Astrocyte (in vitro differentiated cells and primary cell): ENCODE results near the gene LHPP.

ENCODE experiments used
- EZH2 ChIP-seq: IDR thresholded peaks from 2 replicates; pipeline ENCODE4 v1.6.1; 2012; ENCODE audit warnings: mild to moderate bottlenecking, low read length, inconsistent platforms; ENCODE audit not compliant: insufficient read depth
- TF ChIP-seq, protein P1 (sequence below): IDR thresholded peaks from 2 replicates; pipeline ENCODE4 v1.5.1; 2011; ENCODE audit warnings: low read depth, mild to moderate bottlenecking, inconsistent platforms, low read length, moderate library complexity; ENCODE audit not compliant: insufficient read depth

DNA sequence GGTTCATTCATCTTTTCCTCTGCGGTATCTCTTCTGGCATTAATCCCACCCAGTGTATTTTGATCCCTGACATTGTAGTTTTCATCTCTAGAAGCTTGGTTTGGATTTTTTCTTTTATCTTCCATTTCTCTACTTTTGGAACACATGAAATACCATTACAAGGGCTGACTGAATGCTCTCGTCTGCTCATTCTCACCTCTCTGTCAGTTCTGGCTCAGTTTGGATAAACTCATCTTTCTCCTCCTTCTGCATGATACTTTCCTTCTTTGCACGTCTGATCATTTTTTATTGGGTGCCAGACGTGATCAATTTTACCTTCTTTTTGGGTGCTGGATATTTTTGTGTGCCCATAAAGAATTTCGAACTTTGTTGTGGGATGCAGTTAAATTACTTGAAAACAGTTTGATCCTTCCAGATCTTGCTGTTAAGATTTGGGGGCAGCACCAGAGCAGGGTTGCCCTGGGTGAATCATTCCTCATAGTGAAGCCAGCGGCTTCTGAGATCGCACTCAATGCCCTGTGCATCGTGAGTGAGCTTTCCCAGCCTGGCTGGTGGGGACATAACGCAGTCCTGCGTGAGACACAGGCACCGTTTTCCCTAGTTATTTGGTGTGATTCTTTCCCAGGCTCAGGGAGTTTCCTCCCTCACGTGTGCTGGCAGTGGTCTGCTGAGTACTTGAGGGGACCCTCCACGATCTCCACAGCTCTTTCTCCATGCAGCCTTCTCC lies 53.8 kb downstream of the LHPP start:
- TF ChIP-seq, protein P1, sequence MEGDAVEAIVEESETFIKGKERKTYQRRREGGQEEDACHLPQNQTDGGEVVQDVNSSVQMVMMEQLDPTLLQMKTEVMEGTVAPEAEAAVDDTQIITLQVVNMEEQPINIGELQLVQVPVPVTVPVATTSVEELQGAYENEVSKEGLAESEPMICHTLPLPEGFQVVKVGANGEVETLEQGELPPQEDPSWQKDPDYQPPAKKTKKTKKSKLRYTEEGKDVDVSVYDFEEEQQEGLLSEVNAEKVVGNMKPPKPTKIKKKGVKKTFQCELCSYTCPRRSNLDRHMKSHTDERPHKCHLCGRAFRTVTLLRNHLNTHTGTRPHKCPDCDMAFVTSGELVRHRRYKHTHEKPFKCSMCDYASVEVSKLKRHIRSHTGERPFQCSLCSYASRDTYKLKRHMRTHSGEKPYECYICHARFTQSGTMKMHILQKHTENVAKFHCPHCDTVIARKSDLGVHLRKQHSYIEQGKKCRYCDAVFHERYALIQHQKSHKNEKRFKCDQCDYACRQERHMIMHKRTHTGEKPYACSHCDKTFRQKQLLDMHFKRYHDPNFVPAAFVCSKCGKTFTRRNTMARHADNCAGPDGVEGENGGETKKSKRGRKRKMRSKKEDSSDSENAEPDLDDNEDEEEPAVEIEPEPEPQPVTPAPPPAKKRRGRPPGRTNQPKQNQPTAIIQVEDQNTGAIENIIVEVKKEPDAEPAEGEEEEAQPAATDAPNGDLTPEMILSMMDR, result no peak
- TF ChIP-seq EZH2, result no peak
